GM19238 (cell line): ENCODE measurements around the gene CAMKMT.

Source experiments
- DNase-seq: peaks from one replicate; pipeline ENCODE4 v3.0.0; 2011; ENCODE audit warnings: low spot score; ENCODE audit not compliant: insufficient read length

Gene CAMKMT

DNA sequence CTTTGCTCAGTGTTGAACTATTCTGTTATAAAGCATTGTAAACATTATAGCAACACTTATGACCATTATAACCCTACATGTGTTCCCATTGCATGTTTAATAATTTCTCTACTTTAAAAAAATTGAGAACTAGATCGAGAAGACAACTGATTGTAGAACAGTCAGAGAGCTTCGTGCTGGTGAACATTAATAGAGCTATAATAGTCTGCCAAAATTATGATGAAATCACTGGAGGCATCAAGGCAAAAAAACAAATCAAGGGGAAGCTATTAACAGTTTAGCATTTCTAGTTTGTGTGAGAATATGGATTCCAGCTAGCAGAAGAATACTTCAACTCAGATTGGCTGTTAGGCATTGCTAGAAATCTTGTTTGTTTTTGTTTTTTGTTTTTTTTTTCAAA is 284.2 kb downstream of the CAMKMT start:
- DNase-seq, result no peak

DNA sequence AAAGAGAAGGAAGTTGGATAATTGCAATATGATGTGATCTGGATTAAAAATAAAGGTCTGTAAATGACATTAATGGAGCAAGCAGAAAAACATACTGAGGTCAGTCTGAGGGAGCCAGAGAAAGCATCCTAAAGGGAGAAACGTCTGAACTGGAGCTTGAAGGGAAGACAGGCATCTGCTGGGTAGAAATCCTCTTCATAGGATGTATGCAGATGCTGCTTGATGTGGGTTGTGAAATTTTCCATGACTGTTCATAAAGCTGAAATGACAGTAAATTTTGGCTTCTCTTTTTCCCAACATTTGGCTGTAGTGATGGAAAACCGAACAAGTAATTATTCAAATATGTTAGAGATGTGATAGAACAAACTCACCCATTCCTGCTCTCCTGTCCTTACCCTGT is 287.6 kb downstream of the CAMKMT start:
- DNase-seq, result no peak

DNA sequence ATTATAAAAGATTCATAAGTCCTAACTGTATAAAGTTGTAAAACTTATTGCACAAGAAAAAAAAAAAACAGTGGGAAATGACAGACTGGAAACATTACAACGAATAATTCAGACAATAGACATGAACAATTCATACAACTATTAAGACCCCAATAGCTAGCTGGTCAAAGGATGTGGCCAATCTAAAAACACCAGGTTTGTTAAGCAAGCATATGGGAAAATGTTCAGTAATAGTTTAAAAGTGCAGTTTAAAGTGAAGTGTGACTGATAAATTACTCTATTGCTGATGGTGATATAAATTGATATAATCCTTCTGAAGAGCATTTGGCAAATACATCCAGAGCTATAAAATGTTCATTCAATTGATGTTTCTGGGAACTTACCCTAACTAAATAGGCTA is 289.0 kb downstream of the CAMKMT start:
- no peak for DNase-seq

DNA sequence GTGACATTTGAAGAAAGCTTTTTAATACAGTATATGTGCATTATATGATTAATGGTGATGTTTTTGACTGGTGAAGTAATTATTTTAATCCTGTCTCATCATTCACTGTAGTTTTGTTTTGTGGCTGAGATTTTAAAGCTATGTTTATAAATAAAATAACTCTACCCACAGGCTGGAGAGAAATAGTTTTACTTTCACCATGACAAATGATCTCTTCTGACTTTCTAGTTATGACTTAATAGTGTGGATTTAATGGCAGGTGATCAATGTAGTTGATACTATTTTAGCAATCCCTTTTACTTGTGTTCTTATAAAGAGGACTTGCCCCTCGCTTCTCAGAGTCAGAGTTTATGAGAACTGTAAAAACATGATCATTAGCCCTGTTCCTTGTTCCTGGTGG is 290.2 kb downstream of the CAMKMT start:
- DNase-seq, result no peak

DNA sequence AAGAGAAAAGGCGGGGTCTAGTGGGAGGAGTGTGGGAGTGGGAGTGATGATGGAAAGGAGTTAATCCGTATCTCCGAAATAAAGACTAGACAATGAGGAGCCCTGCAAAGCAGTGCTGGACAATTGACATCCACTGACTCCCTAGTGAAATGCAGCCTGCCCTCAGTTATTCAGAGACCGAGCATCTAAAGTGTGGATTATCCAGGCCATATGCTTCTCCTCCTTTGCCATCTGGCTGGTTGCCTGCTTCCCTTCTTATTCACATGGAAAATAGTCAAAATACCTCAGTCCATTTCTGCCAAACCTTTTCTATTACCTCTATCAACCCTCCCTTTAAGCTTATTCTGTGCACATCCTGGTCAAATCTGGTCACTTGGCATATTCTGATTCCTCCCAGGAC is 291.0 kb downstream of the CAMKMT start:
- DNase-seq, result no peak

DNA sequence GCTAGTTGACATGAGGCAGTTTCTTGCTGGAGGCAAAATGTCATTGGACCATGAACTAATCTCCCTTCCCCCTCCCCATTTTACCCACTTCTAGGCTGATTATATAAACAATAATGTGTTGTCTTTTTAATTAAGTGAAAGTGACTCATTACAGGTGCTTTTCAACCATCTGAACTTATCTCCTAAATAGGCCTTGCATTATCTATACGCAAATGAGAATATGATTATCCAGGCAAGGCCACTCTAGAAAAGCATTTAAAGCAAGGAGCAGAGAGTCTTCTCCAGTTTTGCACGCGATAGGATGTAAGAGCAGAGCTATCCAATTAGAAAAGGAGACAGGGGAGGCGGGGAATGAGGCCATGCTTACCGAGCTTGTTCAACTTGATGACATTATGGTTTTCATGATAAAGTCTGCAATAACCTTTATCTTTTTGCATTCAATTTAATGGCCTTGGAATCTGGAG is 293.7 kb downstream of the CAMKMT start:
- DNase-seq, result no peak

DNA sequence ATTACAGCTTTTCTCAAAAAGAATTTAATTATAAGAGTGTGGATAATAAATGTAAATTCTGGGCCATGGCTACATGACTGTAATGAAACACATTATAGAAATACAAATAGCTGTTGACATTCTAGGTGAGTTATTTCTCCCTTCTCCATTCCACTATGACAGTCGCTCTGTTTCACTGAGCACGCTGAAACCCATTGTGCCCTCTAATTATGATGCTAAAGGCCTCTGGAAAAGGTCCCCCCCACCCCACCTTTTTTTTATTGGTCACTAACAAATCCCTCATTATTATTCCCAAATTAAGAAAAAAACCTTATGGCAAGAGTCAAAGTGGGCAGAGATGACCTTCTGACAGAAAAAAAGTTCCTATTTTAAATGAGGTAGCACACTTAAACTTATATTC is 294.7 kb downstream of the CAMKMT start:
- DNase-seq, result no peak

DNA sequence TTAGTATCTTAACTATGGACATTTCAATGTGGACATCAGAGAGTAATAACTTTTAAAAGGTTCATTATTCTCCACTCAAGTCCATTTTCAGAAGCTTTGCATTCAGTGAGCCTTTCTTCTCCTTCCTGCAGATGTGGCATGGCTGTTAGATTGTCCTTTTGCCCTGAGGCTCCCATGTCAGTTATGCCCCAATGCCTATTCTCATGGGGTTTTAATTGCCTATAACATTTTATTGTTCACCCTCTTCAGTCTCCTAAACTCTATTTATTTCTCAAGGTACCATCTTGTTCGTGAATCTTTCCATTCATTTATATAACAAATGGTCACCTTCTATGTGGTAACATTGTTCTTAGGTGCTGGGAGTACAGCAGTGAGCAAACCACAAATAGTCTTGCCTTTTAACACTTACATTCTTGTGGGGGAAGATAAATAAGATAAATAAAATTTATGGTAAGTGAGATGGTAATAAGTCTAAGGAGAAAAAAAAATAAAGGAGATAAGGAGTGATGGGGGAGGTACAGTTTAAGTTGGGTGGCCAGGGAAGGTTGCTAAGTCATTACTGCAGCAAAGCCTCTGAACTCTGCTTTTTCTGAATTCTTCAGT is 301.8 kb downstream of the CAMKMT start:
- no peak for DNase-seq

DNA sequence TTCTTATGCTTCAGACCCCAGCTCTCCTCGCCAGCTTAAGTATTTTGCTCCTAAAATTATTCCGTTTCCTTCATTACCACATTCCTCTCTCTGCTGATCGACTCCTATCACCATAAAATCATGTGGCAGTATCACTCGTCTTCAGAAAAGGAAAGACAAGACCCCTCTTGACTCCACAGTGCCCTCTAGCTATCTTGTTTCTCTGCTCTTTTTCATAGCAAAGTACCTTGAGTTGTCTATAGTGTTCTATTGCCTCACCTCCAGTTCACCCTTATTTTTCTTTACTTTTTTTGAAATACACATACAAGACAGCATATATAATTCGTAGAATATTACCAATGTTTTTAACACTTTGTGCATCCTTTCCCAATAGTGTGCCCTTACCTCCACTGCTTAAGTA is 306.6 kb downstream of the CAMKMT start:
- DNase-seq, result no peak

DNA sequence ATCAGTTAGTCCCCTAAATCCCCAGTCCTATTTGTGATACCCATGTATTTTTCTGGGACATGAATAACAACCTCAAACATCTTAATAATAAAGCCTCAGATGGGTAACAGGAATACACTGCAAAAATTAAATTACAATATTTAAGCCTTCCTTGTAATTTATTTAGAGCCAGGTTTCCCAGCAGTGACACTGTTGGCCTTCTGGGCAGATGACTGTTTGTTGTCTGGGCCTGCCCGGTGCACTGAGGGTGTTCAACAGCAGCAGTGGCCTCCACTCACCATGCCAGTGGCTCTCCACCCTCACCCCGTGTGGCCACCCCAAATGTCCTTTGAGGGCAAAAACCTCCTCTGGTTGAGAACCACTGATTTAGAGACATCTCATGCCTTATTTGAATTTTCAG is 309.5 kb downstream of the CAMKMT start:
- DNase-seq, result no peak

DNA sequence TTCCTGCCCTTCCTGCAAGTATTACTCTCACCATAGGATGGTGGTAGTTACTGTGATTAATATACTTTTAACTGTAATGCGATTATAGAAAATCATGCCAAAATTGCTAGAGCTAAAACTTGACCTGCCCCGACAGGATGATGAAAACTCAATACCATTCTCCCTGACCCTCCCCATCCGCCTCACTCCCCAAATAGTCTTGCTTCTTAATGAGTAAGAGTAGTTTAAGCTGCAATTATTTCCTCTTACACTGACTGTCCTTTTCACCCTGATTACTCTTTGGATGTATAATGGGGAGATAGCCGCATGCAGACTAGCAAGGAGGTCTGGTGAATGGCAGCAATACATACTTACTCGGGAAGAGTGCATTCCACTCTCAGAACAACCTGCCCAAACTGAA is 310.2 kb downstream of the CAMKMT start:
- DNase-seq, result no peak

DNA sequence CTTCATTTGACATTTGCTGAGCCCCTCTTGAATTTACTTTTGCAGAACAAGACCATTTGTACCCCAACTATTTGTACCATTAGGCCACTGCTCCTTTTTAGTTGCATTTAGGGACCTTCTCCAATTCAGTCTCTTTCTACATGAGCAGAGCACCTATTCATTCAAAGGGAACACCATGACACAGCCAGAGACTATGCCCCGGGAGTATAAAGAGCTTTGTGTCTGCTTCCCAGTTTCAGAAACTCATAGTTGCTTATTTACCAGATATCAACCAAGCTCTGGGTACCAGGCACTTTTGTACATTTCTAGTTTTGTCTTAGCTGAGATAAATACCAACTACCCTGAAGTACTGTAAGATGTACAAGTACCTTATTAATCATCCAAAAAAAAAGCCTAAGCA is 310.7 kb downstream of the CAMKMT start:
- DNase-seq, result no peak

DNA sequence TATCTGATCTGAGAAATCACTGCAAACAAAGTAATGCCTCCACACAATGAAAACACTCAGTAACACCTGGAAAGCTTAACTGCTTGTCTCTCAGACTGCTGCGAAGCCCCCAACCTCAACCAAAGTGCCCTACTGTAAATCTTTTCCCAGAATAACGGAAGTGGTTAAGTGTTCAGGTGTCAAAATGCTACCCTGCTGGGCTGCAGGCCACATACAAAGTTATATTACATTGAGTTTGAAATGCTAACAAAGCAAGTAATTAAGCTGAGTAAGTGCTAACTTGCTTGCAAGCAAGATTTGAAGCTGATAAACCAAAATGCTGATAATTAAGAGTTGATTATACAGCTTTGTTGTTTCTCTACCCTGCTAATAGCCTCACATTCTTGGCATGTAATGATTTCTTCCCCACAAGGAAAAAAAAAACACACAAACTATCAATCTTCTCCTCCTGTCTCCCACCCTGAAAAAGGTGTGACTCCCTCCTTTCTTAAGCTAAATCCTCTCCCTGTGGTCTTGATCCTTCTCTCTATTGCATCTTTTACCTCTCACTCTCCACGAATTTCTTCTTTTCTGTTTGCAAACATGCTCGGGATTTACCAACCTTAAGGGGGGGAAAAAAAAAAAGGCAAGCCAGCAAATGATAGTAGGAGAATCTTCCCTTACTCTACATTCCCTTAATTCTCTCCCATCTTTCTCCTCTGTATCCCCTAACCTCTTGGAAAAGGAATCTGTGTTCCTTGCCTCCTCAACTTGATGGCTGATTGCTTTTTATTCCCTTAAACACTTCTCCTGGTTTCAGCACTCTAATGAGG is 312.9 kb downstream of the CAMKMT start:
- DNase-seq, result no peak

DNA sequence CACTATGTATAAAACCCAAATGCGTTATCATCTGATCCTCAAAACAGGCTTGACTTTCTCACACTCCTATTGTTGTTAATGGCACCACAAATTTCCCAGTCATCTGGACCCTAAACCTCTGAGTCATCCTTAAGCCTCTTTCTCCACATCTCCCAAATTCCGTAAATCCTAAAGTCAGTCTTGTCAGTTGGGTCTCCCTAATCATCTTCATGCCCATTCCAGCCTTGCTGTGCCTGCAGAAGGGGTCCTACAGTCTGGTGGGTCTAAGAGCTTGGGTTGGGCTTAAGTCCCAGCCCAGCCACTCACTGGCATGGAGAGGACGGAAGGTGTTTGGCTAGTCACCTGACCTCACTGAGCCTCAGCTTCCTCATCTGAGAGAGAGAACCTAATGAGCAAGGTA is 314.6 kb downstream of the CAMKMT start:
- no peak for DNase-seq

DNA sequence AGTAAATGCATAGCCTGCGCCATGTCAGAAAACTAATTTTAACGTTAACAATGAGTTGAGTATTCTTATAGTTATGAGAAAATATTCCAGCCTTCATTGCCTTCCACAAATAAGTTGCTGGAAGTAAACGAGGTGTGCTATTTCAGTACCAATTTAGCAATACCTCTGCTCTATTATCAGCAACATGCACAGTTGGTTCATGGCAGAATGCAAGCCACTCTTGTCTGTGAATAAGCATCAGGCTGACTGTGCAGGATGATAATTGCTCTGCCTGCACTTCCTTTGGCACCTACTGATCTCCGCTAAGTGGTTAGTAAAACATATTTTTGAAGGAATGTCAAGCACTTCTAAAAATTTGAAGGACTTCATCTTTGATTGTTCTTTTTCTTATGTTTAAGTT is 317.8 kb downstream of the CAMKMT start:
- DNase-seq, result no peak

DNA sequence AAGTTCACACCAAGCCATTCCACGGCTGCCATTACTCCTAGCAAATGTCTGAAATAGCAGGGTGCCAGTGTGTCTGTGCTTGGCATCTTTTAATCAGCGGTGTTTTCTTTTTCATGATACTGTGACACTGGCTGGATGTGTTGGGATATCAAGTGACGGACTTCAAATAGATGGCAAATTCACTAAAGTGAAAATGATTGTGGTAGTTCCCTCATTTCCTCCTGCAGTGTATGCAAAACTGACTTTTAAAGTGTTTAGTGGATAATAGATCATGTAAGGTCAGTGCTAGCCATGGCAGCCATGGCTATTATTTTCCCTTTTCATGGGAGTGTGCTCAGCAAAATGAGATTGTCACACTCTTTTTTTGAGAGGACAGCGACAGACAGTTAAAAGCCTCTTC is 318.2 kb downstream of the CAMKMT start:
- no peak for DNase-seq

DNA sequence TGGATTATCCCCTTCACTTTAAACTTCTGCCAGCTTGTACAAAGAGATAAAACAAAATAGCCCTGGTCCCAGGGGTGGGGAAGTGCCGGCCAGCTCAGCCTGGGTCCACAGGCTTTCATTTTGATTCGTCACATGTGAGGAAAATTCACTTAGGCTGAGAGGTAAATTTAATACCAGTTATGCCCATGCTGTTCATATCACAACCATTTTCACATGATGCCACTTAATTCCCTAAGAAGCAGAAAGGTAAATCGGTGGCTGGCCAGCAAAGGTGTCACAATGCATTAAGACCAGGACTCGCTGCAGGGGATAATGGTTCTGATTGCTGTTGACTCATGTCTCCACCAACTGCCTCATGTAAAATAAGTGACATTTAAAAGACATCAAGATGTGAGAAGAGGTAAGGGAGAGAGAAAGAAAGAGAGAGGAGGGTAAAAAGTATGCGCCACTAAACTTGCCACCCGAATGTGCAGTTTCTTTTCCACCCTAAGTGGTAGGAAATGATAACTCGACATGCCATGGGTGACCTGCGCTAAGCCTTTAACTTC is 318.8 kb downstream of the CAMKMT start:
- no peak for DNase-seq

DNA sequence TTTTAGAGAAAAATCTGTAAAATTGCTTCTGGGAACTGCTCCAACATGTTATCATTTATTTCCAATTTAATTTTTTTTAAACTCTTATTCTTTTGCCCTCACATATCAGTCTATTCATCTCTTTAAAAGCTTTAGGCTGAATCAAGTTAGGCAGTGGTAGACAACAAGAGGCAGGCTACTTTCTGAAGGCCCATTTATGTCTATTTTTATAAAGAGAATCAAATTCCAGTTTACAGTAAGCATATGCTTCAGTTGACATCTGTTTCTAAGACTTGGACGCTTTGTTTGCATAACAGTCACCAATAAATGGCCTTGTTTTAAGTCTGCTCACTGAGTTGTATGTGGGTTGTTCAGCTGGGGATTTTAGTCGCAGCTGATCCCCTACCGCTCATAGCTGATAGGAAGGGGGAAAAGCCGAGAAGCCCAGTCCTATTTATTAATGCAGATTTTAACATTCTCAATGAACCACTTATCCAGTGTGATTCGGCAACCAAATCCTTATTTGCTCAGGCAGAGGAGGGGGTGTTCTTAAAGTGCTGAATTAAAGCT is 319.3 kb downstream of the CAMKMT start:
- no peak for DNase-seq

DNA sequence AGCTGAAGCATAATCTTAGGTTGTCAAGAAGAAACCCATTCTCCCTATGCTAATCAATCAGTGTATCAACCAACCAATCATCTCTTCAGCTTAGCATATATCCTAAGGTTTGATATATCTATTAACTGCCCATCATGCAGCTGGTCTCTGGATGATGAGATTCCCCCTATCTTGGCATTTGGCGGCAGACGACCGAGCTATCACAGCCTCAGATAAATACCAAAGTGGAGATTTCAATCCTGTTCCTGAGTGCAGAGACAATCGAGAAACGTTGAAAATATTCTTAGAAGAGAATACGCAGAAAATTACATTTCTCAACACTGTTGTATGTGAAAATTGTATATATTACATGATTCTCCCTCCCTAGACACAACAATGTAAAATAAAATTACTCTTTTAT is 320.7 kb downstream of the CAMKMT start:
- no peak for DNase-seq

DNA sequence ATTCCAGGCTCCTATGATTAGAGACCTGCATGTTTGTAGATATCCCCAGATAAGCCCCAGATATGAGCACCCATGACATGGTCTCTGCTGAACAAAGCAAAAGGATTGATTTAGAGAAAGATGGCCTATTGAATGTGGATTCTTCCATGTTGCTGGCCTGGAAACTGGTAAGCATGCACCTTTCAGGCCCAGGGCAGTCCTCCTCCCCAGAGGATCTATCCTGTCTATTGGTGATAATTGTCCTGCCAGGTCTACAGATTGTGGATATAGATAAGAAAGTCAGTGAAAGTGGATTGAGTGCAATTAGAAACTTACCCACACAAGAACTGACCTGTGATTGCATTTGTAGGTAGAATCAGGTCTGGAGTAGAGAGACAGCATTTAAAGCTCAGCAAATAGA is 322.8 kb downstream of the CAMKMT start:
- DNase-seq, result no peak

DNA sequence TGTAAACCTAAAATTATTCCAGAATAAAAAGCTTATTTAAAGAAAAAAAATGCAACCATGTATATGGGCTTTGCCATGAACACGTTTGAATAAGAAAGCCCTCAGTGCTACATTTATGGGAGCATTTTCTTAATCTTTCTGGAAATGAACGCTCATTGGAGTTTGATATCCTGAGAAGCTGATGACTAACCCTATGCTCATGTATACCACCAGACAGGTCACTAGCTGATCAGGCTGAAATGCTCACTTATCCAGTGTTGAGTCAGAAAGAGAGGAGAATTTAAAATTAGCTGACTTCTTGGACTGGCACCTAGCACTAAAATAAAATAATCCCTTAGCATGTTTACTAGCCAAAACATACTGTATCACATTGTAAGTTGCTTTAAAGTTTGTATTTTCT is 324.8 kb downstream of the CAMKMT start:
- no peak for DNase-seq

DNA sequence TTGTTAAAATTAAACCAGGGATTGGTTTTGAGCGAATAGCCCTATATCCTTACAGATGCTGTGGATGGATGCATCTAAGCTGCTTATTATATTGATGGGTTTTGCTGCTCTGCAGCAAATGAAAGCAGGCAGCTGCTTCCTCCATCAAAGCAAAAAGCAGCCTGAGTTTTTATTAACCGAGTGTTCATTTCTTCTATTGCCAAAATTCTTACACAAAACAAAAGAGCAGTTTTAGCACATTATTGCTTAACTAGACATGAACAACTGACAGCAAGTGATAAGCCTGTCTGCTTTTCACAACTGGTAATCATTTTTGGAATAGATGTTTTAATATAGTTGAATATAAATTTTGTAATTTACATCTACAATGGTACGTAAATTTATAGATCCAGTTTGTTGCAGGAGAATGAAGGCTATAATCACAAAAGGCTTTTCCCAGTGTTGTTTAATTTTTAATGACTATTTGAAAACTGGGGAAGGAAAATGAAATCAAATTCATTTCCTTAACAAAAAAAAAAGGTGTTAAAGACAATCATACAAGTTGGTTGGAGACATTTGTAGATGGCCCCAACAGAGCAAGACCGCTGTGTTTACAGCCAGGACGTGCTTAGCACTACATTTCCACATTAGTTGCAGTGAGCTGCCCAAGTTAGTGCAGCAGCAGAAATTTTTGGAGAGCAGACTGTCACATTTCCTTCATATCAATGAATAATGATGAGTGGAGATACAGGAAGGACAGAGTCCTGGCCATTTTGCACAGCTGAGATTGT is 326.1 kb downstream of the CAMKMT start:
- no peak for DNase-seq
